Endothelial cell of hepatic sinusoid (primary cell): Measurements from ENCODE around the gene RAB40C.
"Not testable (repeated sequence)": the region's sequence is repeated elsewhere in the genome, so short reads cannot be mapped to it uniquely, and the experiment has no call there.

Experiments
- in situ Hi-C: cut with HindIII; loops from 2 replicates; pipeline ENCODE4 v1.10.0; 2017; ENCODE audit warnings: low sequenced_read_pairs

The RAB40C gene

DNA sequence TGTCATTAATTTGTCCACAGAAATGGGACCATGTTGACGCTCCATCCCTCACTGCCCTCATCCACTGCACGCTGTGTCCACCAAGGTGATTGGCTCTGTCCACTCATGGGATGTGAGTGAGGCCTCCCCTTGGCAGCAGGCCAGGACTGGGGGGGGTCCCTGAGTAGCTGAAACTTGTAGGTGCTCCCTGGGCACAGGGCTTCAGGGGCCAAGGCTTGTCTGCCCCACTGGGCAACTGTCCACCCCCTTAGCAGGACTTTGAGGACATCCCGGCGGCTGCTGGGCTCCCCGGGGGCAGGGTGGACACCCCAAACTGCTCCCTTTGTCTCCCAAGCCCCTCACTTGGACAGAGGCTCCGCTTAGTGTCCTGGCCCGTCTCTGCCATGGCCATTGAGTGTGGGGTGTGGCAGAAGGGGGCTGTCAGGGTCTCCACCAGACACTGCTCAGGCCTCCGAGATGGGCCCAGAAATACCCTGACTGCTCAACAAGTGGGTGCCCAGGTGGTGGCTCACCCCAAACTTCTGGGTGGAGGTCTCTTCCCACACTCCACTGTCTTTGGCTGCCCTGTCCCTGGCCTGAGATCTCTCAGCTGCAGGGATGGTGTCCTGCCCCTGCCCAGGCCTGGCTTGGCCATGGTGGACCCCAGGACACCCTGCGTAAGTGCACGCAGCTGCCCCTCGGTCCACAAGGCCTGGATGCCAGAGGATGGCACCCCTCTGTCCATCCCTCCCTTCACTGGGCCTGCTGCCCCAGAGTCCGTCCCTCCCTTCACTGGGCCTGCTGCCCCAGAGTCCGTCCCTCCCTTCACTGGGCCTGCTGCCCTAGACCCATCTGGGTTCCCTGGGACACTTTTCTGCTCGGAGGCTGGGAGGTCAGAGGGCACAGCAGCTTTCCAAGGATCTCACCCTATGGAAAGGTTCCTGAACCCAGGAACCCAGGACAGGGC lies 2.9 kb upstream of the RAB40C start:
- in situ Hi-C loops: no loop called here

DNA sequence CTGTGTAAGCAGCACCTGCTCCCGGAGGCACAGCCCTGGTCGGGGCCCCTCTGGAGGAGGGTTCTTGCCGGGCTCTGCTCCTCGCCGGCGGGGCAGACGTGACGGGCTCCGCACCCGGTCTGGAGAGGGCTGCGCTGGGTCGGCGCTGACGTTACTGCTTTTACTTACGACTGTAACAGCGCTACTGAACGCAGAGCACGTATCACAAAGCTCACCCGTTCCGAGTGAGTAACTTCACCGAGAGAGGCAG lies 1.3 kb upstream of the RAB40C start:
- in situ Hi-C loops: no loop called here

DNA sequence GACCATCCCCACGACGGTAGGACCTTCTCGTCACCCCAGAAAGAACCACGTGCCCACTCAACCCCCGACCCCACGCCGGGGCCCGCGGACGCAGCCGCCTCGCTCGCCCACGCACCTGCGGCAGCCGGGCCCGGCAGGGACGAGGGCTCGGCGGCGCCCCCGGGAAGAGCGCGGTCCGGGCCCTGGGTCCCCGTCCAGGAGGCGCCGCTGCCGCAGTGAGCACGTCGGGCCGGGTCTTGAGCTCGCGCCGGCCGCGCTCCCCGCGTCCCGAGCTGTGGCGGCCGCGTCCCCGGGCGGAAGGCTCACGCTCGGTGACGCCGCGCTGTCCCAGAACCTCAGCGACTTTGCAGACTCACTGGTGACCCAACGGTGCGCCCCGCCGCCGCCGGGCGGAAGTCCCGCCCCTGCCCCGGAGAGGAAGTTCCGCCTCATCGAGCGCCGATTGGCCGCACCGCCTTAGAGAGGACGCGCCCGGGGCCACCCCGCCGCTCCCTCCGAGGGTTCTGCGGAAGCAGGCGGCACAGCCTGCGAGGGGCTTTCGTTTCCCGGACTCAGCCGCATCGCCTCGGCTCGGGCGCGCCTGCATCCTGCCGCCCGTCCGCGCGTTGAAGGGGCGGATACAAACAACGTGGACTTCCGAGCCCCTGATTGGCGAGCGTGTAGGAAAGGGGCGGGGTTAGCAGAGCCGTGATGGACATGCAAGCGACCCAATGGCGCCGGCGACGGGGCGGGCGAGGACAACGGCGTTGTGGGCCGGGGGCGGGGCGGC lies 793 bp upstream of the RAB40C start:
- in situ Hi-C loops: no loop called here

DNA sequence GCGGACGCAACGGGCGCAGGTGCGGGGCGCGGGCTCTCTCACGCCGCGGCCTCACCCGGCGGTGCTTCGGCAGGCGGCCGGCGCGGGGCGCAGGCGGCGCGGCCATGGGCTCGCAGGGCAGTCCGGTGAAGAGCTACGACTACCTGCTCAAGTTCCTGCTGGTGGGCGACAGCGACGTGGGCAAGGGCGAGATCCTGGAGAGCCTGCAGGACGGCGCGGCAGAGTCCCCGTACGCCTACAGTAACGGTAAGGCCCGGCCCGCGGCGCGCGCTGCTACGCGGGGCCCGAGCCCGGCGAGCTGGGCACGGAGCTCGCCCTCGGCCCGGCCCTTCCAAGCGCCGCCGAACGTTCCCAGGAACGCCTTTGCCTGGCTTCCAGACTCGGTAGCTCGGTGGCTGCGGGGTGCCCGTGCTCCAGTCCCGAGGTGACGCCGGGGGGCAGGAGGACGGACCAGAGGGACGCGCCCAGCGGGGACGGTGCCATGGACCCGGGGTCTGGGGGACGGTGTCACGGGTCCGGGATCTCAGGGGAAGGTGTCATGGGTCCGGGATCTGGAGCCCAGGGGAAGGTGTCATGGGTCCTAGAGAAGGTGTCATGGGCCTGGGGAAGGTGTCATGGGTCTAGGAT lies 435 bp downstream of the RAB40C start:
- in situ Hi-C loops: no loop called here

DNA sequence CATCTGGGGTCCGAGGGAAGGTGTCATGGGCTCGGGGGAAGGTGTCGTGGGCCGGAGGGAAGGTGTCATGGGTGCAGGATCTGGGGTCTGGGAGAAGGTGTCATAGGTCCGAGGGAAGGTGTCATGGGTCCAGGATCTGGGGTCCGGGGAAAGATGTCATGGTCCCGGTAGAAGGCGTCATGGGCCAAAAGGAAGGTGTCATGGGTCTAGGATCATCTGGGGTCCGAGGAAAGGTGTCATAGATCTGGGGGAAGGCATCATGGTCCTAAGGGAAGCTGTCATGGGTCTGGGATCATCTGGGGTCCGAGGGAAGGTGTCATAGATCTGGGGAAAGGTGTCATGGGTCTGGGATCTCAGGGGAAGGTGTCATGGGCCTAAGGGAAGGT lies 942 bp downstream of the RAB40C start:
- in situ Hi-C loops: no loop called here

DNA sequence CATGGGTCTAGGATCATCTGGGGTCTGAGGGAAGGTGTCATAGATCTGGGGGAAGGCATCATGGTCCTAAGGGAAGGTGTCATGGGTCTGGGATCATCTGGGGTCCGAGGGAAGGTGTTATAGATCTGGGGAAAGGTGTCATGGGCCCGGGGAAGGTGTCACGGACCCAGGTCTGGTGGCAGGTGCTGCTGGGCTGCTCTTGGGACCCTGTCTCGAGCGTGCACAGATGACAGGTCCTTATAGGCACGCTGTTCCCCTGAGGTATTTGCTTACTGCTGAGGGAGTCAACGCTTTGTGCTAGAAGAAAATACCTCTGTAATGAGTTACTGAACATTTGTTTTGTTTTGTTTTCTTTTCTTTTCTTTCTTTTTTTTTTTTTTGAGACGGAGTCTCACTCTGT lies 1.4 kb downstream of the RAB40C start:
- in situ Hi-C loops: no loop called here

DNA sequence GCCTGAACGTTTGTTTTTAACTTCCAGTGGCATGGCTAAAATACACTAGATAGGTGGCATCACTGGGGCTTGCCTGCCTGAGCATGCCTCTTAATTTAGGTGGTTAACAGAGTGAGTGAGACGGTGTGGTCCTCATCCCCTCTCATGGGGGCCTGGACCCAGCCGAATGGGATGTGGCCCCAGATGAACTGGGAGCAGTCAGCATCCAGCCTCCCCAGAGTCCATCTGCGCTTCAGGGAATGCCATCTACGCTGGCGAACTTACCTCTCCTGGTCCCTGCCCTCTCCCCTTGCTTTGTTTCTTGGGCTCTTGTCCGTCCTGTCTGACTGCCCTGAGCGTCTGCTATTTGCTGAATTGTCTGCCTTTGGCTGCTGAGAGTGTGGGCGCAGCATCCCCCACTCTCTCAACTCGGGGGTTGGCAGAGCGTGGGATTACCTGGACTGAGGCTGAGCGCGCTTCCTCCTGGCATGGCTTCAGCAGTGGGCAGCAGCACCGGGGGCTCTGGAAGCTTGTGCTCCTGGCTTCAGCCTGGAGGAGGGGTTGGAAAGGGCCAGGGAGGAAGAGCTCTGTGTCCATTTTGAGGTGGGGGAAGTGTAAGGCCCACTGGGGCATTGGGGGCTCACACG lies 2.1 kb downstream of the RAB40C start:
- in situ Hi-C loops: no loop called here

DNA sequence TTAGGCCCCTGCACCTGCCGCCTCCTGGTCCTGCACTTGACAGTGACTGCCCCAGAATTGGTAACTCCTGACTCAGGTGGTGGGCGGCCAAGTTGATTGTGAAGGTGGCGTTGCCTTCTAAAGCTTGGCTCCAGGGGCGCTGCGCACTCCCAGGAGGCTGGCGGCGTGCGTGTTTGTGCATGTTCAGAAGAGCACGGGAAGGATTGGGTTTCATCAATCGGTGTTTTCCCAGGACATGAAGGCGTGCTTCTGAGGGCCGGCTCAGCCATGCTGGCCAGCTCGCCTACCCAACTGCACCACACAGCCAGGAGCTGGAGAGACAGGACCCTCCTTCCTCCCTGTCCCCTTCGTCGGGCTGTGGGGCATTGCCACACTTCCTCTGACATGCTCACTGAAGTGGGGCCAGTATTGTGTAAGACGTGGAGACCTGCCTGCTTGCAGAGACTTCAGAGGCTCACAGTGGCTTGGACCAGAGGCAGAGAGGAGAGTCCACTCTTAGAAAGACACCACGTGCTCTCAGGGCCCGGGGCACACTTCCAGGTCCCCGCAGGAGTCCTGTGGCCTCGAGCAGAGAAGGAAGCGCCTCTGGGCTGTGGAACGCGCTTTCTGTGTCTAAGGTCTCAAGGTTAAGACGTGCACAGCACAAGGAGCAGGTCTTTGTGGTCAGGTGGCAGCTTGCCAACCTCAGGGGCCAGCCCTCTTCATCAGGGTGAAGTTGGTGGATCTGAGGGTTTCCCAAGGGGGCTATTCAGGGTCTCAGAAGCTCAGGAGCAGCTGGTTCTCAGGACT lies 2.8 kb downstream of the RAB40C start:
- in situ Hi-C loops: no loop called here

DNA sequence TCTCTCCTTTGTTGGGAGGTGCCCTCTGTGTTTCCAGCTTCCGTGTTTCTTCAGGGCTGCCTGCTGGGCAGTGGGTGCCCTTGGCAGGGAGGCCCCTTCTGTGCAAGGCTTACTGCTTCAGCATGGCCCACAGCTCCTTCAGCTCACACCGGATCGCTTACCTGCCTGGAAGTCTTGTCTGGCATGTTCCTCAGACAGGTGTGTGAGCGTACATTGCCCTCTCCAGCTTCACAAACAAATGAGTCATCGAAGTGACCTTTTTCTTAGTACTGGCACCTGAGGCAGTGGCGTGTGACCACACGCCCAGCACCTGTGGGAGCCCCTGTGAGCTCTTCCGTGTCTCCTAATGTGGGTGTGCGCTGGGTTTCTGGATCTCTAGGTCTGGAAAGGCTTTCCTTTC lies 3.5 kb downstream of the RAB40C start:
- in situ Hi-C loops: no loop called here

DNA sequence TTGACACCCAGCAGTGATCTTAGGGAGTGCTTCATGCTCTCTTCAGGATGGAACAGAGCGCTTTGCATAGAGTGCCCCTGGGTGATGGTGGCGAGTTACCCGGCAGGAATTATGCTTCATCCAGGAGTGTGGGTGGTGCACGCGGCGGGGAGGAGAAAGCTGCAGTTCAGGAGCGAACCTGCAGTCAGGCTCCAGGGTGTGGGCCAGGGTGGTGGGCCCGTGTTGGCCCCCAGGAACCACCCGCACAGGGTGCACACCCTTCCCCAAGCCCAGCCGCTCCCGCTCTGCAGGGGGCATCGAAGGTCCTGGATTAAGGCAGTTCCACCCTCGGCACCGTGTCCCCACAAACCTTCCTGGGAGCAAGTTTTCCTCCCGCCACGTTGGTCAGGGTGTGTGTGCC lies 3.9 kb downstream of the RAB40C start:
- in situ Hi-C loops: no loop called here

DNA sequence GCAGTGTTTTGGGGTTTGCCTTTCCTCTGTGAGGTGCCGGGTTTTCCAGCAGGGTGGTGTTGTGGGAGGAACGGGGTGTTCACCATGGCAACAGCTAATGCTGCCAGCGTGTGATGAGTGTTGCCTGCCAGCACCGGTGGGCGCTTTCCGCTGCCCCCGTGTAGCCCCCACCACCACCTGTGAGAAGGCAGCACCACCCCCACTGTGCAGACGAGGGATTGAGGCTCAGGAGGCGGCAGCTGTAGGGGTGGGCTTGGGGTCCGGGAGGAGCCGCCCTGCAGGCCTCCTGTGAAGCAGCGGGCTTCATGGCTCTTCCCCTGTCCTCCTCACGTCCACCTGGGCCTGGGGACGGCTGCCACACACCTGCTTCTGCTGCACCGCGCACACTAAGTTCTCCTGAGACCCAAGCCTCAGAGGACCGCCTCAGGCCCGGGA lies 5.2 kb downstream of the RAB40C start:
- in situ Hi-C loops: no loop called here

DNA sequence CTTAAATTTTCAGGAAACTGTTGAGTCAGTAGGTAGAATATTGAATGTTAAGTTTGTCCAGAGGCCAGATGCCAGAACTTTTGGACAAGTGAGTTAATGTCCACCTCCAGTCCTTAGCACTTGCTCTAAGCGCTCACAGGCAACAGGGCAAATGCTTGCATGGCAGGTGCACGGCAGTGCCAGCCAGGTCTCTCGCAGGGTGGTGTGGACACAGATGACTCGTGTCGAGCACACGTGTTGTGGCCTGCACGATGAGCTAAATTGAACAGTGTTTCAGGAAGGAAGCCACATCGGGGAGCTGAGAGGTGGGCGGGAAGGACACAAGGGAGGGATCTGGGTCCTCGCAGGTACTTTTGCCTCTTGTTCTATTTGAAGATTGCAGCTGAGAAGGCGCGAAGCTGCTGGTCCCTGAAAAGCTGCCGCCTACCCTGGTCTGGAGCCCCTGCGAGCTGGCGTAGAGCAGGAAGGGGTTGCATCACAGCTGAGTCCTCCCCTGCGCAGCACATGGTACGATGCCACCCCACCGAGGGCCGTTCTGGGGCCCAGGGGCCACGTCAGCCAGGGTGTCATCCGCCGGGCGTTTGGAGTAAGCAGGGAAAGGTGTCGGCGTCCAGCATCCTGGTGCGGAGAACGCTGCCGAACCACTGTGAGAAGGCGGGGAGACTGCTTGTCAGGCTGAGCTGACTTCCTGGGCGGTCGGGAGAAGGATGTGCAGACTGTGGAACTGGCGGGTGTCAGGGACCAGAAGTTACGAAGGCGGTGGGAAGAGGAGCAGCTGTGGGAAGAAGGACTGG lies 6.3 kb downstream of the RAB40C start:
- in situ Hi-C loops: no loop called here

DNA sequence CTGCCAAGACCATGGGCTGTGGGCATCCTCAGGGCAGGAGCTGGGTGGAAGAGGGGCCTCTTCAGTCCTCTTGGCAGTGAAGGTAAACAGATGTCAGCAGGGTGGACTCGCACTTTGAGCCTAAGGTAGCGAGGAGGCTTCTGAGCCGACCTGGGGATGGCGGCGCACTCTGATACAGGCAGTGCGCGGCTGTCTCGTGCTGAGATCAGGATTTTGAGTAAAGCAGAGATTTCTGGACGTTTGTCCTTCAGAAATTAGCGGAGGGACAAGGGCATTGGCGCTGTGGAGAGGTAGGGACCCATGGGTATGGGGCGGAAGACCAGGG lies 6.8 kb downstream of the RAB40C start:
- in situ Hi-C loops: no loop called here

DNA sequence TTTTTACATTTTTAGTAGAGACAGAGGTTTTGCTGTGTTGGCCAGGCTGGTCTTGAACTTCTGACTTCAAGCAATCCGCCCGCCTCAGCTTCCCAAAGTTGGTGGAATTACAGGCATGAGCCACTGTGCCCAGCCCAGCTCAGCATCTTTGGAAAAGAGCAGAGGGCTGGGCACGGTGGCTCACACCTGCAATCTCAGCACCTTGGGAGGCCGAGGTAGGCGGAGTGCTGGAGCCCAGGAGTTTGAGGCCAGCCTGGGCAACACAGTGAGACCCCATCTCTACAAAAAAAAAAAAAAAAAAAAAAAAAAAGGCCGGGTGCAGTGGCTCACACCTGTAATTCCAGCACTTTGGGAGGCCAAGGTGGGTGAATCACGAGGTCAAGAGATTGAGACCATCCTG lies 7.8 kb downstream of the RAB40C start:
- in situ Hi-C loops: not testable (repeated sequence)

DNA sequence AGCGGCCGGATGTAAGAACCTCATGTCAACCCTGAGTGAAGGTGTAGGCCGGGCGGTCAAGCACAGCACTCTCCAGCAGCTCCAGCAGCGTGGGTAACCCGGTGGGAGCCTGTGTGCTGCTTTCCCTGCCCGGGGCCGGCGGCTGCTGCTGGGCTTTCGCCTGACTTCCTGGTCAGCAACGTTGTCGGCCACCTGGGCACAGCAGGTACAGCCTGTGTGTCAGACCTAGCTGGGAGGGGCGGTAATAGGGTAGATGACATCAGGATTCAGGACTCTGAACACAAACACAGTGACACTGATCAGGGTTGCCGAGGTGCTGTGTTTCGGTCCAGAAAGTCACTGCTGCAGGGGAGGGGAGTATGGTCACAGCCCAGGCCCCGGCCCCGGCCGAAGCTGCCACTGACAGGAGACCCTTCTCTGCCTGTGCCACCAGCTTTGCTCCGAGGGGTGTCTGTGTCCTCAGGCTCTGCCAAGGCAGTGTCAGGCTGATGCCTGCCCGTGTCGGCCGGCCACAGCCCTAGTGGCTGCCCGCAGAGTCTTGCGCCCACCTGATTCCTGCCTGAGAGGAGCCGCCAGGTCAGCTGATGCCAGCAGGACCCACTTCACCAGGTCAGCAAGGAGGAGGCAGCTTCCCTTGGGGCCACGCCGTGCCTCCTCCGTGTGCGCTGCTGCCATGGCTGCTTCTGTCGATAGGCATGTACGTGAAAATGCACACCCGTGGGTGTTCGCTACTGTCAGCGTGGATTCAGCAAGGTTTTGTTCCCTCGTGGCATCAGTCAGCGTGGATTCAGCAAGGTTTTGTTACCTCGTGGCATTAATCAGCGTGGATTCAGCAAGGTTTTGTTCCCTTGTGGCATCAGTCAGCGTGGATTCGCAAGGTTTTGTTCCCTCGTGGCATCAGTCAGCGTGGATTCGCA lies 9.2 kb downstream of the RAB40C start:
- in situ Hi-C loops: no loop called here

DNA sequence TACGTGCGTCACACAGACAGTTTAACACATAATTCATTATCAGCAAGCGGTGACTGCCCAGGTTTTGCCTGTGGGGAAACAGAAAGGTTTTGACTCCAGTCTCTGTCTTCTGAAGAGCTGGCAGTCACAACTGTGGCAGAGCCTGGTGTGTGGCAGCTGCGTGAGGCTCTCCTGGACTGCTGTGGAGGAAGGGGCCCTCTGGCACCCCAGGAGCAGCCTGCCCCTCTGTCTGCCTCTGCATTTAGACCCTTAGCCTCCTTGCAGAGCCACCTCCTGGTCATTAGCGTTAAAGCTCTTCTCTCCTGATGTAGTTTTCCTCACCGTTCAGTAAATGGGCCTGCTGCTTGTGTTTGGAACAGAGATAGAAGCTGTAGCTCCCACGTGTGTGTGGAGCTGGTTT lies 10.9 kb downstream of the RAB40C start:
- in situ Hi-C loops: no loop called here

DNA sequence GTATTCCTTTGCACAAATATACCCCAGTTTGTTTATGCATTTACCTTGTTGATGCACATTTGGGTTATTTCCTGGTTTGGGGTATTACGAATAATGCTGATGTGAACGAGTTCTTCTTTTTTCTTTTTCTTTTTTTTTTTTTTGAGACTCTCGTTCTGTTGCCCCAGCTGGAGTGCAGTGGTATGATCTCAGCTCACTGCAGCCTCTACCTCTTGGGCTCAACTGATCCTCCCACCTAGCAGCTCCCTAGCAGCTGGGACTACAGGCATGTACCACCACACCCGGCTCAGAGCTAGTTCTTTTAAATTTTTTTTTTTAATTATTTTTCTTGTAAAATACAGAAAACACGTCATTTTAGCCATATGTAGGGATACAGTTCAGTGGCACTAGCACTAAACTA lies 14.1 kb downstream of the RAB40C start:
- in situ Hi-C loops: no loop called here

DNA sequence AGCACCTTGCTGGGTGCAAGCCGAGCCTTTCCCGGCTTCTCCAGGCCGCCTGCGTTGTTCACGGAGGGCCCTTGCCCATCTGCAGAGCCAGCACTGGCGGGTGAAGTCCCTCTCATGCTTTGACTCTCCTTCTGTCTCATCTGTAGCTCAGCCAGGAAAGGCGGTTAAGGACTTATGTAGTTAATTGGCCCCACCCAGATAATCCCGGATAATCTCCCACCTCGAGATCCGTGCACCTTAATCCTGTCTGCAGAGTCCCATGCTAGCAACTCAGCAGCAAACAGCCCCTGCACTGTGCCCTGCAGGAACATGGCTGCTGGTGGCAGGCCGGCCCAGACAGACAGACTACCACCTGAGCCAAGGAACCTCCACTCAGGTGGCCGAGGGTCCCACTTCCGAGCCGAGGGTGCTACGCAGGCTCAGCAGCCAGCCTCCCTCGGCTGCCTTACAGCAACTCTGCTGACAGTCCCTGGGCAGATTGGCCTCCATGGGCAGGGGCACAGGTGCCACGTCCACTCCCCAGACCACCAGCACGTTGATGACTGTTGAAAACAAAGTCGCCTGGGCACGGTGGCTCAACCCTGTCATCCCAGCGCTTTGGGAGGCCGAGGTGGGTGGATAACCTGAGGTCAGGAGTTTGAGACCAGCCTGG lies 16.9 kb downstream of the RAB40C start:
- in situ Hi-C loops: no loop called here

DNA sequence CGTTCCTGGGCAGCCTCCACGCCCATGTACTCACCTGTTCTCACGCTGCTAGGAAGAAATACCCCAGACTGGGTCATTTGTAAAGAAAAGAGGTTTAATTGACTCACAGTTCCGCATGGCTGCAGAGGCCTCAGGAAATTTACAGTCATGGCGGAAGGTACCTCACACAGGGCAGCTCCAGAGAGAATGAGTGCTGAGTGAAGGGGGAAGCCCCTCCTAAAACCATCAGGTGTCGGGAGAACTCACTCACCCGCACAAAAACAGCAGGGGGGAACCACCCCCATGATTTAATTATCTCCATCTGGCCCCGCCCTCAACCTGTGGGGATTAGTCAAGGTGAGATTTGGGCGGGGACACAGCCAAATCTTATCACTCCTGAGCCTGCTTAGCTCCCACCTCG lies 18.2 kb downstream of the RAB40C start:
- in situ Hi-C loops: no loop called here
